Brain pericyte (primary cell): ENCODE measurements around the gene SPTBN1.

Experiments
- DNase-seq: peaks from one replicate; pipeline ENCODE4 v3.0.0-alpha.2; 2012; ENCODE audit warnings: low read depth, low spot score

Gene SPTBN1

DNA sequence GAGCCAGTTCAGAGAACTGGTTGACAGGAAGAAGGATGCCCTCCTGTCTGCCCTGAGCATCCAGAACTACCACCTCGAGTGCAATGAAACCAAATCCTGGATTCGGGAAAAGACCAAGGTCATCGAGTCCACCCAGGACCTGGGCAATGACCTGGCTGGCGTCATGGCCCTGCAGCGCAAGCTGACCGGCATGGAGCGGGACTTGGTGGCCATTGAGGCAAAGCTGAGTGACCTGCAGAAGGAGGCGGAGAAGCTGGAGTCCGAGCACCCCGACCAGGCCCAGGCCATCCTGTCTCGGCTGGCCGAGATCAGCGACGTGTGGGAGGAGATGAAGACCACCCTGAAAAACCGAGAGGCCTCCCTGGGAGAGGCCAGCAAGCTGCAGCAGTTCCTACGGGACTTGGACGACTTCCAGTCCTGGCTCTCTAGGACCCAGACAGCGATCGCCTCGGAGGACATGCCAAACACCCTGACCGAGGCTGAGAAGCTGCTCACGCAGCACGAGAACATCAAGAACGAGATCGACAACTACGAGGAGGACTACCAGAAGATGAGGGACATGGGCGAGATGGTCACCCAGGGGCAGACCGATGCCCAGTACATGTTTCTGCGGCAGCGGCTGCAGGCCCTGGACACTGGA, 174.9 kb downstream of the SPTBN1 start:
- no peak for DNase-seq

DNA sequence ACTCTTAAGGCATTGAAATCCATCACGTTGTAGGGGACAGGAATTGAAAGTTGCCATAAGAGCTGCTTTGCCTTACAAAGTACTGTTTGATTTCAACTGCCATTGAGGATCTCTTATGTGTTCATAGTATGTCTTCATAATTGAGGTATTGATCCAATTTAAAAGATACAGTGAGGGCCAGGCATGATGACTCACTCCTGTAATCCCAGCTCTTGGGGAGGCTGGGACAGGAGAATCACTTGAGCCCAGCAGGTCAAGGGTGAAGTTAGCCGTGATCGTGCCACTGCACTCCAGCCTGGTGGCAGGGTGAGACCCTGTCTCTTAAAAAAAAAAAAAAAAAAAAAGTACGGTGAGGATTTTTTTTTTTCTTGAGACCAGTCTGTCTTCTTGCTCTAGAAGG, 175.6 kb downstream of the SPTBN1 start:
- DNase-seq: no peak

DNA sequence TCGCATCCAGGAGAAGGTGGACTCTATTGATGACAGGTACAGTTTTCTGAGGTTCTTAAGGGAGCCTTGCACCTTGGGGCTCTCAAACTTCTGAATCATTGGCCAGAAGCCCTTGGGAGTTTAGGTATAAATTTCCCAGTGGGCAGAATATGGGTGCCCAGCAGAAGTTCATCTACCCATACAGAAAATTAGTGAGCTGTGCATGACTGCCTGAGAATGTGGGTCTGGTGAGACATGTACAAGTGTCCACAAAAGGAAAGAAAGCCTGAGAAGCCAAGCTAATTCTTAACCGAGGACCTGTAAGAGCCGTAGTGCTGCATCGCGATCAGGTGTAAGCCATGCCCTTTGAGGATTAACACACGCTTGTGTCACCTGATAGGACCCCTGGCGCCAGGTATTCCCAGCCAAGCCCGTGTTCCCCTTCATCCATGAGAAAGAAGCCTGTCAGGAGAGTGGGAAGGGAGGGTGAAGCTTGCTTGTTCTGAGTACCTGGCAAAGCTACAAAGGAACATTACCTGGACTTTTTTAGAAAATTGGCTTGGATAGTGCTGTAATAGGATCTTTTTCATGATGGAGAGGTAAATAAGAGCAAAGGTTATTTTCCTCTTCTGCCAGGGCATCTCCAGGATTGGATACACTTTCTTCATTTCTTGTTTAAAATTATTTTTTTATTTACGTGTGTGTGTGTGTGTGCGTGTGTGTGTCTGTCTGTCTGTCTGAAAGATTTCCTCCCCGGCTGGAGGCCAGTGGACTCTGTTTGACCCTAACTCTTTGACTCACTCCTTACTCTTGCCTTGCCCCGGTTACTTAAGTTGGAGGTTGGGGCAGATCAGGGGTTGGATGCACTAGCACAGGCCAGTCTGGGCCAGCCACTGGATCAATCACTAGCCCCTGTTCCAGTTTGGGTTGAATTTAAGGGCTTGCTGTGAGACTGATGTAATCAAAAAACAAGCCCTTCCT, 176.9 kb downstream of the SPTBN1 start:
- no peak for DNase-seq

DNA sequence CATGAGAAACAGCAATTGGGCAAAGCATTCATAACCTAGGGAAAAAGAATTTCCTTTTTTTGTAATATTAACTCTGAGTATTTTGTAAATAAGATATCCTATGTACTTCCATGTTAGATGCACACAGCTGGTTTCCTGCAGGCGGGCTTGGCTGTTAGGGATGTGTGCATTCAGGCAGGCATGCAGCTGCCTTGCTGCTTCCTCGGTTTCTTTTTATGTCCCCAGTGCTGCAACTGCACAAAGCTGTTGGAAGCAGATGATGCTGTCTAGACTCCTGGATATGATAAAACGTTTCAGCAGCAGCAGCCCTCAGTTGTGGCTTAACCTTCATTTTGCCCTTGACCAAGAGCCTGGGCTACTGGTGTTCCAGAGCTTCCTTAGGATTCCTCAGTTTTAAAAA, 177.9 kb downstream of the SPTBN1 start:
- DNase-seq: no peak

DNA sequence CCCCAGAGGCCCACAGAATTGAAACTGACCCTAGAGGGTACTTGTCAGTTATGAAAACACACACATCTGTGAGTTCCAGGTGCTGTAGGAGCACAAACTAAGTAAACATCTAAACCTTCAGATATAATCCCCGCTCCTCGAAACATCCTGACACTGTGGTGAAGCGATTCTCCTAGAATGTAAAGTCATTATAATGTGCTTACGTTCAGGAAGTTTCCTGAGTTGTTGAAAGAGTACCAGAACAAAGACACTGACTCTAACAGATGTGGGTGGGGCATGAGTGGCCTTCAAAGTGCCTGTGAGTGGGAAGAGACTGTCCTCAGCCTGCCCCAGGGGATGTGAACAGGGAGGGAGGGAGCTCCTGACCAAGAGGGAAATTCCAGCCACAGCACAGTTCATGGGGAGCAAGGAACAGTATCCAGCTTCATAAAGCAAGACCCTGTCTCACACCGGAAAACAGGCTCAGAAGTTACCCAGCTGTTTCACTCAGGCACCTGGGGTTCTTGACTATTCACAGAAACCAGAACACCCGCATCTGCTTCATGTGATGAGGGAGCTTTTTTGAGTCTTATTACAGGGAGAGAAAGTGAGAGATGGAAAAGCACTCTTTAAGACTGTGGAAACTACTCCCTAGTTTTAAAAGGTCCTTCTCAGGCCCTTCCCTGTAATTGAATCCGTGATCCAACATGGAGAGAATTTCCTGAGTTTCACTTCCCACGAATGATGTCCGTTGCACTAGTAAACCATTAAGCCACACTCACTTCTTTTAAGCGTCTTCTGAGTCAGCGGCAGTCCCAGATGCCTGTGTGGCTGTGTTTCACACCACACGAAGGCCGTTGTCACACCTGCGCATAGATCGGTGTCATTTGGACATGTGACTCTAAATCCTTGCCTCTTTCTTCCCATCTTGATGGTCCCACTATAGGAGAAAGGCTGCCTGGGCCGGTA, 178.7 kb downstream of the SPTBN1 start:
- no peak for DNase-seq

DNA sequence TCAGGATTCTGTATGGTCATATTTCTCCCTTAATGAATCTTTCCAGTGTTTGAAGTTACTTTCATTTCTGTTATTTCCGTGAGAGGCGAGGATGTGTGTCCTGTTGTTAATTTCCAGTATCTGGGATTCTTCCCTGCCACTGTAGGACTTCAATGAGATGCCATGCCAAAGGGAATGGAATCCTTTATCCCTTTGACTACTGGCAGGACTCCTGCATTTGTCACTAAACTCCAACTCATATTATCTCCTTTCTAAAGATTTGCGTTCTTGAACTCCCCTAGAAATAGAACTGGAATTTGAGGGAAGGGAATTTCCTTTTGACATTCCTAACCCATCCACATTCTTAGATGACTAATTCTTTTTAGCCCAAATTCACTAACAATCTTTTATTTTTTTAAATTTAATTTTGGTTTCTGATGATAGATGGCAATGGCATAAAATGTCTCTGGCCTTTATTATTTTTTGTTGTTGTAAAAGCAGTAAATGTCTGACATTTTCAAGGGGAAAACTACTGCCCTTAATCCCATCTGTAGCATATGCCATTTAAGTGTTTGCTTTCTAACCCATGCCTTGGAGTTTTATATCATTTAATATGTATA, 179.5 kb downstream of the SPTBN1 start:
- DNase-seq: no peak

DNA sequence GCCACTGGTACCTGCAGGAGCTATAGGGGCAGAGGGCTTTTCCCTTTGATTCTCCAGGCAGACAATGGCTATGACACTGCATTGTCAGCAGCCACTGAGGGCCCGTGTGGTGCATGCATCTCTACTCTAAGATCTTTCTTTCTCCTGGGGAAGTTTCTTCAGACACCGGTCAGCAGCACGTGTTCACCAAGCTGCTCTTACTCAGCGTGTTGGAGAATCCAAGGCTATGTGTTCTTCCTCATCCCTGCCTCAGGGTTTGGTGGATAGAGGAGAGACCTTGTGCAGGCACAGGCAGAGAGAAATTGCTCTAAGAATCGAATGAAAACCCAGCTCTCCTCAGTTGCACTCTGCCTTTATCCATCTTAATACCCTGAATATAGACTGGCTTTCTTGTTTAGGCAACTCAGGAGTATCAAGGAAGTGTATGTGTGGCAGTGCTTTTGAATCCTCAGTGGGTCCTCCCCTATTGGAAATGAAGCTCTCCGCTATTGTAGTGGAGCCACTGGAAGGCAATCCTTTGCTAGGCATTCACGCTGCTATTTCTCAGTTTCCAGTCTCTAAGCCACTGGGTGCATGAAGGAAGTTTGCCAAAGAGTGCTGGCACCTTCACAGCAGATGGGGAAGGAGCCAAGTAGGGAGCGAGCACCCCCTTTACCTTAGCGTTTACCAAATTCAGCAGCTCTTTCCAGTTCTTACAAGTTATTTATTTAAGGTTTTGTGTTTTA, 180.4 kb downstream of the SPTBN1 start:
- DNase-seq: no peak

DNA sequence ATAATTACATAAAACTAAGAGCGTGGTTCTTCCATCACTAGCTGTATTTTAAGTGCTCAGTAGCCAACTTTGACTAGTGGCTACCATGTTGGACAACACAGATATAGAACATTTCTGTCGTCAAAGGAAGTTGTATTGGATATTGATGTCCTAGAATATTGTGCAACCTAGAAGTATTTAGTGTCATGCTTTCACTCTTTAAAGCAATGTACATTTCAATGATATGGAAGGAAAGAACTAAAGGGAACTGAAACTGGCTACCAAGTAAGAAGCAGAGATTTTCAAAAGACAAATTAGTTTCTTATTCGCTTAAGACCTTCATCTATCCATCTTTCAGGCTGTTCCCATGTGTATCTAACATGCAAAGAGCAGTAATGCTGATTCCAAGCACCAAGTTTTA, 182.0 kb downstream of the SPTBN1 start:
- DNase-seq: no peak

DNA sequence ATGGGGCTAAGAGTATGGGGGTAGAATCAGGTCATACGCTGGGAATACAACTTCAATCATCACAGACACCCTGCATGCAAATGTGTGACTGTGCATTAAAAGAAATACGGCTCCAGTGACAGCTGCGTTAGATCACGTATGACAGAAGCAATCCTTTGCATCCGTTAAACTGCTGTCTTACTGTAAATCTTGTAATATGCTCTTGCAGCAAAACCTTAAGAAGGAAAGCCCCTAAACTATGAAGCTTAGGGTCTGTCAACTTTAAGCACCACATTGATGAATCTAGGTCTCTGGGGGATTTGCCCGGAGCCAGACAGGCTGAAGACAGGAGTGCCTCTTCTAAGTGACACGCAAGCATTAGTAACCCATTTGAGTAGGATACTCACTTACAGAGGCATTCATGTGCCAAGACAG, 182.7 kb downstream of the SPTBN1 start:
- no peak for DNase-seq

DNA sequence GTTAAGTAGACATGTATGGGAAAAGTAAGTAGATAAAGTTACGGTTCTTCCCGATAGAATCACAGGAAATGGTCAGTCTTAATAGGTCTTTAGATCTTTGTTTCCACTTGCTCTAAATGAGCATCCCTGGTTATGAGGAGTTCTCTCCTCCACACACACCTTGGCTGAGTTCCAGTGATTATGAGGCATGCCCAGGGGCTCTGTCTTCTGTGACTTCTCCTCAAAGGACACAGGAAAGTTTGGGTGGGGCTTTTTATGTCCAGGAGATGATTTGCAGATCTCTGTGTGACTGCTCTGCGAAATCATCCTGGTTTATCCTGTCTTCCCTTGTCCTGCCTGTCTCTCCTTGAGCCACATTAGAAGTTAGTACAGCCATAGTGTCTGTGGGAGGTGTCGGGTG, 183.5 kb downstream of the SPTBN1 start:
- DNase-seq: no peak

DNA sequence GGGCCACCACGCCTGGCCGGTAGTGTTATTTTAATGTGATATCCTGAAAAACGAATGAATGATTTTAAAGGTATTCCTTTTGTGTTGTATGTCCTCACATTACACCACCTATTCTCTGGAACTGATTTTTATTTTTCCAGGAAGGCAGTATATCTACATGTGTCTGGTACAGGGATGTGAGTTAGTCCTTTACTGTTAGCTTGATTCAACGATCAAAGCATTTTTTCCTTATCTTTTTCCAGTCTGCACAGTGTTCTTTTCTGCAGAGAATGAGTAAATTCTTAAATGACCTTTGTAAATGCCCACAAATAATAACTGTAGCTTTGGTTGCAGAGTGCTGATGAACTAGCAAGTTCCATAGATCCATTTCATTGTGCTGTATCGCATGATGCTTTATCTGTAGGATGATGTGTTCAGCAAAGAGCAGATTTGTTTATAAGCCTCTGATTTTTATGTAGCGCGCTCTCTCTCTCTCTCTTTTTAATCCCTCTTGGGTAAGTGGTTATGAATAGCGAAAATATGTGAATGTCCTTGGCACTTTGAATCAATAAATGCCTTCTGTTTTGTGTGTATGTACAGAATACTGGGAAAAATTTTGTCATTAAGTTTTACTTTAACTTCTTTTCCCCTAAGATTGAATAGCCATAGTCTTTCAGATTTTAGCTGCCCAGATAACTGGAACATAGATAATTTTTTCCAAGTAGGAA, 184.9 kb downstream of the SPTBN1 start:
- no peak for DNase-seq

DNA sequence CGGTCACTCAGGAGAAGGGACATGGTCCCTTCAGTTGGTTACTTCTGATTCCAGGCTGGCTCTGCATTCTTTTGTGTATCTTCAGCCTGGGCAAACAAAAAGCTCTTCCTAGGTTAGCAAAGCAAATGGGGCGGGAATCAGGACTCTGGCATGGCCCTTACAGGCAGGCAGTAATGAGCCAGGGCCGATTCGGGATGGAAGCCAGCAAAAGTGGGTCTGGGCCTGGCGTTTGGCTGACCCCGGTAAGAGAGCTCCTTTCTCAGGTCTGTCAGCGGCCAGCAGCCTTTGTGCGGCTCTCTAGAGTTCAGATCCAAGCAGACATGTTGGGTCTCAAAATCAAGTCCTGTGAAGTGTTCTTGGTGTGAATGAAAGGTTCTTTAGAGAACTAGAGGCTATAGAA, 185.9 kb downstream of the SPTBN1 start:
- no peak for DNase-seq

DNA sequence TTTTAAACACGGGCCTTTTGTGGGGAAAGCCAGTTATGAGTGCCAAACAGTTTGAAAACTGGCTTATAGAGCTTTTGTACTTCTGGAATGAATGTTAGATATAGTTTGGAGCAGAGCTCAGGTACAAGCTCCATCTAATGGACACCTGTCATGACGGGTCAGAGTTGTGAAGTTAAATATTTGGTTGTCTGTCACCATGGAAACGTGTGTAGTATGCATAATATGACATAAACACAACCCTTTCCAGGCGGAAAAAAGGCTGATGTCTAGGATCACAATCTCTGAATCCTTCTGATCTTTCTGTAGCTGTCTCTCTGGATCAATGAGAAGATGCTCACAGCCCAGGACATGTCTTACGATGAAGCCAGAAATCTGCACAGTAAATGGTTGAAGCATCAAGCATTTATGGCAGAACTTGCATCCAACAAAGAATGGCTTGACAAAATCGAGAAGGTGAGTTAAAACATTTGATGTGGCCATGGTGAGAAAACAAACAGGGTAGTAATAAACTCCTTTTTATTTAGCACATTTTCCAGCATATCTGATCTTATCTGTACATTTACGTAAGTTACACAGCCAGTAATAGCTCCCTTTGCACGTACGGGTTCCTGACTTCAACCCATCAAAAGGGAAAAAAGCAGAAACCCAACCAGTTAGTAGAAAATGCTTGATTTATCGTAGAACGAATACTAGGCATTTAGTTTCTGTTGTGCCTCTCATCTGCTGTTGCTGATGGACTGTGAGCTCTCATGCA, 186.7 kb downstream of the SPTBN1 start:
- DNase-seq: no peak

DNA sequence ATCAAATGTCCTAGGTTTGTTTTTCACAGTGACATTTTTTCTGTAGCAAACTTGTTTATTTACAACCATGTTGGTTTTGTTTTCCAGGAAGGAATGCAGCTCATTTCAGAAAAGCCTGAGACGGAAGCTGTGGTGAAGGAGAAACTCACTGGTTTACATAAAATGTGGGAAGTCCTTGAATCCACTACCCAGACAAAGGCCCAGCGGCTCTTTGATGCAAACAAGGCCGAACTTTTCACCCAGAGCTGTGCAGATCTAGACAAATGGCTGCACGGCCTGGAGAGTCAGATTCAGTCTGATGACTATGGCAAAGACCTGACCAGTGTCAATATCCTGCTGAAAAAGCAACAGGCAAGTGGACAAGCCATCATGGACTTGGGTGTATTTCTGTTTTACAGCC, 188.1 kb downstream of the SPTBN1 start:
- no peak for DNase-seq

DNA sequence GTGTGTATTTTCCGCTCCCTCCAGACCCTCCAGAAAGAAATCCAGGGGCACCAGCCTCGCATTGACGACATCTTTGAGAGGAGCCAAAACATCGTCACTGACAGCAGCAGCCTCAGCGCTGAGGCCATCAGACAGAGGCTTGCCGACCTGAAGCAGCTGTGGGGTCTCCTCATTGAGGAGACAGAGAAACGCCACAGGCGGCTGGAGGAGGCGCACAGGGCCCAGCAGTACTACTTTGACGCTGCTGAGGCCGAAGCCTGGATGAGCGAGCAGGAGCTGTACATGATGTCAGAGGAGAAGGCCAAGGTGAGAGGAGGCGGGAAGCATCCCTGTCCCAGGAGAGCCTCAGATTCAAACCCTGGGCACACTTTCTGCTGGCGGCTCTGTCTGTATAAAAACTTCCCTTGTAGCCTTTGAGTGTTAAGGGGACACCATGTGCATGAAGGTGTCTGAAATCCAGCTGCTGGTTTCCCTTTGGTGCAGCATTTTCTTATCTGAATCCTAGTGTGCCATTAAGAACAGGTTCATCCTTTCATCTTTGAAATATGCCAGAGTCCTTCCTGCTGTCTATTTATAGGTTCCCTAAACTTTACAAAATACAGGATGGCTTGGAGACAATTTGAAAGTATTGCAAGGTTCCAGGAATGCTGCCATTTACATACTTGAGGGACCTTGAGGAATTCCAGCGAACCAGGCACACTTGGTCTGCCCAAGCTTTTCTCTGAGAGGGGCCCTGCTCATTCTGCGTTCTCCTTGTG, 190.2 kb downstream of the SPTBN1 start:
- no peak for DNase-seq

DNA sequence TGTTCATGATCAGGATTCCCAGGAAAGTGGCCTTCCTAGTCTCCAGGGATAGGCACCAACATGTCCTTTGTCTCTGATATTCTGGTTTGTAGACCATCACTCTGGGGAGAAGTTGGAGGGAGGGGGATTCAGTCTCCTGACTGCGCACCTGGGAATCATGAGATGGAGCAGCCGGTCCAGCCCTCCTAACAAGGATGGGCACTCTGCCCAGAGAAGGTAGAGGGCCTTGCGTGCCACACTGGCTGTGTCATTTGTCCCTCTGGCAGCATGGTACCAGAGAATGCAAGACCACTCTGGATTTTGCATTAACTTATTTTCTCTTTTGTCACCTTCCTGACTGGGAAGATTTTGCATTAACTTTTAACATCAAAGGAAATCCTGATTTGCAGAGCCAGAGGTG, 192.1 kb downstream of the SPTBN1 start:
- no peak for DNase-seq

DNA sequence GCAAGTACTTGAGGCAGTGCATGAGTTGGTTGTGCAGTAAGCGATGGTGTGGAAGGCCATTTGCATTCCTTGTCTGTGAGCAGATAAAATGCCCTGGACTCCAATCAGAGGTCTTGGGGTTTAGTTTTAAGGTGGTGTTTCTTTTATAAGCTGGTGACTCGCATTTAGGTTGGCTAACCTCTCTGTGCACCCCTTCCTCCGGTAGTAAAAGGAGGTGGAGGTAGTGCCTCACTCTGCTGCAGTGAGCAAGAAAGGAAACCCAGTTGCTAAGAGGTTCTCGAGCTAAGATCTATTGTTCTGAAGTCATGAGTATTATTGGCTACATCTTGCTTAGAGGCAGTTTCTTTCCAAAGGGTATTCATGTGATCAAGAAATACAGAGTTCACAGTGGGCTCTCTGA, 193.1 kb downstream of the SPTBN1 start:
- DNase-seq: no peak

DNA sequence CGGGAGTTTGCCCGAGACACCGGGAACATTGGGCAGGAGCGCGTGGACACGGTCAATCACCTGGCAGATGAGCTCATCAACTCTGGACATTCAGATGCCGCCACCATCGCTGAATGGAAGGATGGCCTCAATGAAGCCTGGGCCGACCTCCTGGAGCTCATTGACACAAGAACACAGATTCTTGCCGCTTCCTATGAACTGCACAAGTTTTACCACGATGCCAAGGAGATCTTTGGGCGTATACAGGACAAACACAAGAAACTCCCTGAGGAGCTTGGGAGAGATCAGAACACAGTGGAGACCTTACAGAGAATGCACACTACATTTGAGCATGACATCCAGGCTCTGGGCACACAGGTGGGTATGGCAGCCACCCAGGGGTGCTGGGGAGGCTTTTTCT, 193.5 kb downstream of the SPTBN1 start:
- DNase-seq: no peak

DNA sequence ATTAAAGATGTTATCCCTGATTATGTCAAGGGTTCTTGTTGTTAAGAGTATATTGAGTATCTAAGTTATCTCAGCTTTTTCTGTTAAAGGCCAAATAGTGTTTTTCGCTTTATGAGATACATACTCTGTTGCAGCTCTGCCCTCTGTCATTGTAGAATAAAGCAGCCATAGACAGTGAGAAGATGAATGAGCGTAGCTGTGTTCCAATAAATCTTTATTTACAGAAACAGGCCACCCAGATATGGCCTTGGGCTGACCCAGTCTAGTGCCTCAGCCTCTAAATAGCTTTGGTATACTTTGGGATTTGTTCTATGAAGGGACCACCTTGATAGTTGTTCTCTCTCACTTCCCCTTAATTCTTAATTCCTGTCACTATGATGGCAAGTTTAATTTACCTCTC, 194.5 kb downstream of the SPTBN1 start:
- DNase-seq: no peak
